NT2/D1 (cell line): Measurements from ENCODE around the gene CACNG4.

Experiments
- SUZ12 ChIP-seq: IDR thresholded peaks from 2 replicates; pipeline ENCODE4 v1.6.1; 2011; ENCODE audit not compliant: insufficient read length, insufficient read depth; ENCODE audit errors: extremely low read depth
- YY1 ChIP-seq: IDR thresholded peaks from 2 replicates; pipeline ENCODE4 v1.6.1; 2011; ENCODE audit not compliant: insufficient read length, insufficient read depth
- ZNF274 ChIP-seq: IDR thresholded peaks from 2 replicates; pipeline ENCODE4 v1.6.1; 2011; ENCODE audit warnings: mild to moderate bottlenecking, low read depth, low read length

- TF ChIP-seq YY1 (no peak), ZNF274 (no peak), SUZ12 (no peak)
Measured at GRCh38 chr17:67056746-67057490, 92.4 kb downstream of the CACNG4 start.
